Calu3 (cell line): ENCODE results near the gene HK1. TPM values are rescaled to one million over a fixed set of nuclear protein-coding genes. Genes with fewer than 3 reads are reported as not detected.
"Not testable (repeated sequence)": the region's sequence is repeated elsewhere in the genome, so short reads cannot be mapped to it uniquely, and the experiment has no call there.

ENCODE experiments used
- BruUV-seq: library from RNA; stranded (reverse); fragments of 400-500 nt; replicated peaks from 2 replicates; lab custom pipeline; 2021; lab: Mats Ljungman, UMichigan
- CTCF ChIA-PET: fragments of 300-600 bp; sonication (Branson Sonifier 250); formaldehyde crosslinking; loops from one replicate; lab custom pipeline; 2022; ENCODE audit warnings: antibody characterized with exemption; lab: Charles Lee
- DNase-seq: peaks from one replicate; pipeline ENCODE4 v3.0.0; 2022
- H3K27ac Mint-ChIP-seq: one replicate; pipeline ENCODE4 v1.8.0; 2022; ENCODE audit warnings: mixed read lengths; ENCODE audit not compliant: unreplicated experiment
- H3K27me3 Mint-ChIP-seq: one replicate; pipeline ENCODE4 v1.8.0; 2022; ENCODE audit warnings: mixed read lengths; ENCODE audit not compliant: unreplicated experiment
- H3K36me3 Mint-ChIP-seq: one replicate; pipeline ENCODE4 v1.8.0; 2022; ENCODE audit warnings: mild to moderate bottlenecking, moderate library complexity, mixed read lengths; ENCODE audit not compliant: insufficient read depth, unreplicated experiment
- H3K4me1 Mint-ChIP-seq: one replicate; pipeline ENCODE4 v1.8.0; 2022; ENCODE audit warnings: mild to moderate bottlenecking, low read depth, mixed read lengths; ENCODE audit not compliant: unreplicated experiment
- H3K4me3 Mint-ChIP-seq: one replicate; pipeline ENCODE4 v1.8.0; 2022; ENCODE audit warnings: mild to moderate bottlenecking, low read depth, moderate library complexity, mixed read lengths; ENCODE audit not compliant: unreplicated experiment
- H3K9me3 Mint-ChIP-seq: one replicate; pipeline ENCODE4 v1.8.0; 2022; ENCODE audit warnings: low read depth, mixed read lengths; ENCODE audit not compliant: unreplicated experiment
- intact Hi-C: fragments of 100-400 bp; cut with micrococcal nuclease; formaldehyde crosslinking; loops from one replicate; pipeline ENCODE4 v1.10.0; 2022; ENCODE audit not compliant: unreplicated experiment
- total RNA-seq: library from RNA; stranded (reverse); gene quantifications from 2 replicates; pipeline ENCODE4 v1.2.3, GENCODE V29; 2022
- TF ChIP-seq, protein P1 (sequence below): fragments of 200-600 bp; IDR thresholded peaks from one replicate; pipeline ENCODE4 v1.8.0; 2022; ENCODE audit warnings: antibody characterized with exemption; ENCODE audit not compliant: unreplicated experiment

Gene HK1
- total RNA-seq, 1 experiment from 2014 or later: 58.8 TPM

DNA sequence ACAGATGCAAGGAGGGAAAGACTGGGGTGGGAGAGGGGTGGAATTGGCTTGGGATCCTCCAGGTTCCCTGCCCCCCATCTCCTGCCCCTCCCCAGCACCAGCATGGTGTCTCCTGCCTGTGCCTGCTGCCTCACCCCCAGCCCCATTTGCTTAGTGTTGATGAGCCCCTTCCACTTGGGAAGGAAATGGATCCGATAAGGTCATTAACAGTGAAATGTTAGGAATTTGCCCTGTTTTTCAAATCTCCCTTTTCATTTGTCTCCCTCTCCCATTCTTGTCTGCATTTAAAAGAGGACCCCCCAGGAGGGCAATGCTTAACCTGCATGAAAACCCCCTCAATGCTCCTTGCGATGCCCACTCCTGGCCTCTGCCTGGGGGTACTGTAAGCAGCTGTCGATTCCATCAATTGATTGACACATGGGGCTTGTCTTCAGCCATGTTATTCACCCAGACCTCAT lies 51.5 kb downstream of the HK1 start:
- DNase-seq: no peak
- H3K36me3 Mint-ChIP-seq: peaks cover 25% of the 10 kb centered on the region
- no peak overlapping the region for H3K4me3 Mint-ChIP-seq
- H3K27me3 Mint-ChIP-seq: no peaks in the 10 kb centered on the region
- intact Hi-C loops: no loop called here
- no TSS peak for BruUV-seq
- H3K4me1 Mint-ChIP-seq: peaks cover 72% of the 10 kb centered on the region
- H3K9me3 Mint-ChIP-seq: no peaks in the 10 kb centered on the region
- CTCF ChIA-PET: no interaction called here
- TF ChIP-seq, protein P1, sequence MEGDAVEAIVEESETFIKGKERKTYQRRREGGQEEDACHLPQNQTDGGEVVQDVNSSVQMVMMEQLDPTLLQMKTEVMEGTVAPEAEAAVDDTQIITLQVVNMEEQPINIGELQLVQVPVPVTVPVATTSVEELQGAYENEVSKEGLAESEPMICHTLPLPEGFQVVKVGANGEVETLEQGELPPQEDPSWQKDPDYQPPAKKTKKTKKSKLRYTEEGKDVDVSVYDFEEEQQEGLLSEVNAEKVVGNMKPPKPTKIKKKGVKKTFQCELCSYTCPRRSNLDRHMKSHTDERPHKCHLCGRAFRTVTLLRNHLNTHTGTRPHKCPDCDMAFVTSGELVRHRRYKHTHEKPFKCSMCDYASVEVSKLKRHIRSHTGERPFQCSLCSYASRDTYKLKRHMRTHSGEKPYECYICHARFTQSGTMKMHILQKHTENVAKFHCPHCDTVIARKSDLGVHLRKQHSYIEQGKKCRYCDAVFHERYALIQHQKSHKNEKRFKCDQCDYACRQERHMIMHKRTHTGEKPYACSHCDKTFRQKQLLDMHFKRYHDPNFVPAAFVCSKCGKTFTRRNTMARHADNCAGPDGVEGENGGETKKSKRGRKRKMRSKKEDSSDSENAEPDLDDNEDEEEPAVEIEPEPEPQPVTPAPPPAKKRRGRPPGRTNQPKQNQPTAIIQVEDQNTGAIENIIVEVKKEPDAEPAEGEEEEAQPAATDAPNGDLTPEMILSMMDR: no peak
- H3K27ac Mint-ChIP-seq: no peak overlapping the region

DNA sequence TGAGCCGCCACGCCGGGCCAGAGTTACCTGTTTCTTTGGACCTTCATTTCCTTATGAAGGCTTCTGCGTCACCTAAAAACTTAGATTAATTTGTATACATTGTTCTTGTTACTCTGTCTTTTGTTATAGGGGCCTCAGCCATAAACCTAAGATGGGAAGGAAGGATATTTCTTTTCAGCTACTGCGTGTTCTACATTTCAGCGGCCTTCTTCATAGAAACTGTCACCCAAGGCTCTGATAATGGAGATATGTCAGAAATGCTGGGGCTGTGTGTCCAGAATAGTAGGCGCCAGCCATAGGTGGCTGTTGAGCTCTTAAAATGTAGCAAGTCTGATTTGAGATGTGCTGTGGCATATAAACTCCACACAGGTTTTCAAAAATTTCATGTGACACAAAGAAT lies 52.9 kb downstream of the HK1 start:
- no TSS peak for BruUV-seq
- H3K27ac Mint-ChIP-seq: no peak overlapping the region
- intact Hi-C loops: no loop called here
- H3K27me3 Mint-ChIP-seq: no peaks in the 10 kb centered on the region
- DNase-seq: no peak
- TF ChIP-seq, protein P1: no peak
- H3K9me3 Mint-ChIP-seq: no peaks in the 10 kb centered on the region
- H3K4me1 Mint-ChIP-seq: peaks cover 67% of the 10 kb centered on the region
- H3K4me3 Mint-ChIP-seq: no peak overlapping the region
- CTCF ChIA-PET: interaction anchor here (1.1 kb wide), 1 partner anchor 50 kb away, joined by 8 read pairs; no protein-coding TSS in a partner anchor
- H3K36me3 Mint-ChIP-seq: peaks cover 26% of the 10 kb centered on the region

DNA sequence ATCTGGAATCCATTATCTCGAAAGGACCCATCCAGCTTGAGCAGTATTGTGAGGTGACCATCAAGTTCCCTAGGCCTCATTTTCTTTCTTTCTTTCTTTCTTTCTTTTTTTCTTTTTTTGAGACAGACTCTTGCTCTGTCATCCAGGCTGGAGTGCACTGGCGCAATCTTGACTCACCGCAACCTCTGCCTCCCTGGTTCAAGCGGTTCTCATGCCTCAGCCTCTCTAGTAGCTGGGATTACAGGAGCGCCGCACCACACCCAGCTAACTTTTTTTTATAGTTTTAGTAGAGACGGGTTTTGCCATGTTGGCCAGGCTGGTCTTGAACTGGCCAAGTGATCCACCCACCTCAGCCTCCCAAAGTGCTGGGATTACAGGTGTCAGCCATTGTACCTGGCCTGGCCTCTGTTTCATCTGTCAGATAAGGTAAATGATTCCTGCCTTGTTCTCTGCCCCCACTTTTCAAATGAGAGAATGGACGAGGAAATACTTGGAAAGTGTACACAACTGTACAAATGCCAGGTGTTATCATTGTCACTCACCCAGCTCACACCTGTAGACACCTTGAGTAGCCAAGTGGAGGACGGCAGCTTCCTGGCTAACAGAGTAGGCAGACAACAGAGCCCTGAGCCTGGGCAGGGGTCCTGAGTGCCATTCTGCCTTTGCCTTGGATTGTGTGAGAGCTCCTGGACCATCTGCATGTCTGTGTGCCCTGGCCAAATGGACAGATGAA lies 54.1 kb downstream of the HK1 start:
- no peaks in the 10 kb centered on the region for H3K9me3 Mint-ChIP-seq
- H3K27me3 Mint-ChIP-seq: no peaks in the 10 kb centered on the region
- TF ChIP-seq, protein P1: no peak
- BruUV-seq: no TSS peak
- peak overlapping the region; percentile 13 for H3K27ac Mint-ChIP-seq
- peaks cover 55% of the 10 kb centered on the region for H3K4me1 Mint-ChIP-seq
- CTCF ChIA-PET: interaction anchor here (0.6 to 2.3 kb wide), 10 partner anchors 14 to 313 kb away, joined by 3 to 17 read pairs (median 4); no protein-coding TSS in a partner anchor
- intact Hi-C loops: loop anchor here (1.0 to 2.0 kb wide), 2 partner anchors 28 to 60 kb away; no protein-coding TSS in a partner anchor
- peaks cover 23% of the 10 kb centered on the region for H3K36me3 Mint-ChIP-seq
- DNase-seq: peak; percentile 9
- peak overlapping the region; percentile 50 for H3K4me3 Mint-ChIP-seq

DNA sequence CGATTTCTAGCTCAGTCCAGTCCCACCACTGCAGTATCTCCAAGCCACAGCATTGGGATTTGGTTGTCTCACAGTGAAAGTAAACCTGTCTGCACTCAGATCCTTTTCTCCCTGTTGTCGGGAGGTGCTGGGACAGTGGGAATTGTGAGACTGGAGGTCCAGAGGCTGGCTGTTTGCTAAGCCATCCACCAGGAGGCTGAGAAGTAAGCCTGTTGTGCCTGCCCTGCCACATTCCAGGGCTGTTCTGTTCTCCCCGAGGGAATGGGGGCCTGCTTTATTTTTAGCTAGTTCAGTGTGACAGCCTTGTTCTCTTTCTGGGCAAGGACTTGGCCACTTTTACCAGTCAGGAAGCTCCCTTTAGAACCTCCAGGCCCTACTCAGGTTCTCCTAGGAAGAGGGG lies 54.9 kb downstream of the HK1 start:
- no TSS peak for BruUV-seq
- no peaks in the 10 kb centered on the region for H3K27me3 Mint-ChIP-seq
- peak overlapping the region; percentile 13 for H3K27ac Mint-ChIP-seq
- peak; percentile 82 for DNase-seq
- CTCF ChIA-PET: interaction anchor here (0.5 to 2.3 kb wide), 12 partner anchors 9 to 914 kb away, joined by 3 to 17 read pairs (median 4); no protein-coding TSS in a partner anchor
- peaks cover 49% of the 10 kb centered on the region for H3K4me1 Mint-ChIP-seq
- intact Hi-C loops: loop anchor here (1.0 to 2.0 kb wide), 2 partner anchors 28 to 59 kb away; no protein-coding TSS in a partner anchor
- no peaks in the 10 kb centered on the region for H3K9me3 Mint-ChIP-seq
- H3K4me3 Mint-ChIP-seq: peak overlapping the region; percentile 50
- peaks cover 23% of the 10 kb centered on the region for H3K36me3 Mint-ChIP-seq
- TF ChIP-seq, protein P1: peak; percentile 63

DNA sequence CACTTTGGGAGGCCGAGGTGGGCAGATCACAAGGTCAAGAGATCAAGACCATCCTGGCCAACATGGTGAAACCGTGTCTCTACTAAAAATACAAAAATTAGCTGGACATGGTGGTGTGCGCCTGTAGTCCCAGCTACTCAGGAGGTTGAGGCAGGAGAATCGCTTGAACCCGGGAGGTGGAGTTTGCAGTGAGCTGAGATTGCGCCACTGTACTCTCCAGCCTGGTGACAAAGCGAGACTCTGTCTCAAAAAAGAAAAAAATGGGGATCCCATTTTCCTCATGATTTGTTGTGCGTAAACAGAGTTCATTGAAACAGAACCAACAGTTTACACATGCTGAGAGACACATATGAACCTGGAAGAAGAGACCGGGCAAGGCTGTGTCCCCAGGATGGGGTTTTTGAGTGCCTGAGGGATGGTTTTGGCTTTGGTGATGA lies 55.6 kb downstream of the HK1 start:
- DNase-seq, H3K4me3 Mint-ChIP-seq, H3K9me3 Mint-ChIP-seq, H3K27me3 Mint-ChIP-seq, H3K27ac Mint-ChIP-seq, BruUV-seq: not testable (repeated sequence)
- intact Hi-C loops: loop anchor here (1.0 to 2.0 kb wide), 2 partner anchors 27 to 58 kb away; no protein-coding TSS in a partner anchor
- peaks cover 19% of the 10 kb centered on the region for H3K36me3 Mint-ChIP-seq
- CTCF ChIA-PET: interaction anchor here (0.8 to 2.3 kb wide), 8 partner anchors 10 to 74 kb away, joined by 3 to 17 read pairs (median 6); no protein-coding TSS in a partner anchor
- peaks cover 49% of the 10 kb centered on the region for H3K4me1 Mint-ChIP-seq
